ENCODE measurements around the gene KDM6A. TPM values are rescaled to one million over a fixed set of nuclear protein-coding genes. Genes with fewer than 3 reads are reported as not detected.
"Not testable (repeated sequence)": the region's sequence is repeated elsewhere in the genome, so short reads cannot be mapped to it uniquely, and the experiment has no call there.

Gene KDM6A
- total RNA-seq: 24.0 and 50.0 TPM in 2 replicates

- peak; percentile 84 for DNase-seq (ENCODE audit: low read depth)
These were observed at the start of gene KDM6A for GRCh38 chrX:44872821-44873414. Gene KDM6A, plus strand, starts transcription at chrX:44873188. Its CDS starts 364 bp downstream, at chrX:44873552.

DNA sequence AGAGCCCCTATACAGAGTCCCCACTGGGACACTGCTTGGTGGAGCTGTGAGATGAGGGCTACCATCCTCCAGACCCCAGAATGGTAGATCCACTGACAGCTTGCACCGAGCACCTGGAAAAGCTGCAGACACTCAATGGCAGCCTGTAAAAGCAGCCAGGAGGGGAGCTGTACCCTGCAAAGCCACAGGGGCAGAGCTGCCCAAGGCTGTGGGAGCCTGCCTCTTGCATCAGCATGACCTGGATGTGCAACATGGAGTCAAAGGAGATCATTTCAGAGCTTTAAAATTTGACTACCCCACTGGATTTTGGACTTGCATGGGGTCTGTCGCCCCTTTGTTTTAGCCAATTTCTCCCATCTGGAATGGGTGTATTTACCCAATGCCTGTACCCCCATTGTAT is 49.8 kb upstream of the KDM6A start:
- DNase-seq (ENCODE audit: low read depth): not testable (repeated sequence)

GRCh38 chrX:44828008-44828605 is 44.9 kb upstream of the KDM6A start:
- peak; percentile 69 for DNase-seq (ENCODE audit: low read depth)

- no peak for DNase-seq (ENCODE audit: low read depth)
These were observed 43.2 kb upstream of the KDM6A start for GRCh38 chrX:44829832-44830231.

DNA sequence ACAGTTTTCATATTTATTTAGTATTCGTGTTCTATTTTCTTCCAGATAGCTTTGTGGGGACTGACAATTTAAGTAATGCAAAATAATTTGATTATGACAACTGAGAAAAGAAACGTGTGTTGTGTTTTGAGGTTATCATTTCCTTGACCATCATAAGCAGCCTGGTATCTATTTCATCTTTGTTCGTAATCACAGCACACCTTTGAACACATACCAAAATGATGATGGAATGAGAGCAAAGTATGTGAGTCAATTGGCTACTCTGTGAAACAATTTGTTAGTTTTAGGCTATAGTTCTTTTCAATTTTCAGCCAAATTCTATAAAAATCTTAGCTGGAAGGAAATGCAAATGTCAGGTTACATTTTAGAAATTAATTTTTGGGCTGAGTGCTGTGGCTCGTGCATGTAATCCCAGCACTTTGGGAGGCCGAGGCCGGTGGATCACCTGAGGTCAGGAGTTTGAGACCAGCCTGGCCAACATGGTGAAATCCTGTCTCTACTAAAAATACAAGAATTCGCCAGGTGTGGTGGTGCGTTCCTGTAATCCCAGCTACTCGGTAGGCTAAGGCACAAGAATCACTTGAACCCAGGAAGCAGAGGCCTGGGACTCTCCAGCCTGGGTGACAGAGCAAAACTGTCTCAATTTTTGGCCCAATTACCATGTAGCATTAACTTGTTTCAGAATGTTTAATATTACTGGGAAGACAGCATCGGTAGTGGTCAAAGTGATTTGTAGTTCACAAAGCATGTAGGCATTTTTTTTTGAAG is 30.3 kb upstream of the KDM6A start:
- no peak for DNase-seq (ENCODE audit: low read depth)

GRCh38 chrX:44843318-44843702 is 29.7 kb upstream of the KDM6A start:
- DNase-seq (ENCODE audit: low read depth): no peak

DNA sequence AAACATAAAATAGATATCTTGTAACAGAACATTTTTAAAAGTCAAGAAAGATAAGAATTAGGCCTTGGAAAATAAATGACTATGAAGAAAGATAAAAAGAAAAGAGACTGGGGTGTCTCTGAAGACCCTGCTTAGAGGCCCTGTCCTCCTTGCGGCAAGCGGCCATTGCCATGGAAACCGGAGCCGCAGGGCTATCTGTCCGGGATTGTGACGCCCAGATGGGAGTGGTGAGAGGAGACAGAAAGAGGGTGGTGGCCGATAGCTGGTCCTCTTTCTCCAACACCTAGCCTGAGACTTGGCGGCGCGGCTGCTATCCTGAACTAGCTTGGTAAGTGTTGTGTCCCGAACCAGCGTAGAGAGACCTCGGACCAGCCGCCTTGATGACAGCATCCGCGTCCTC is 29.2 kb upstream of the KDM6A start, which contains the start of gene DUSP21:
Gene DUSP21, plus strand, starts transcription at position 269 of the 400 bp plus-strand sequence. Its CDS starts 112 bp downstream, at position 381.
- DNase-seq (ENCODE audit: low read depth): no peak

DNA sequence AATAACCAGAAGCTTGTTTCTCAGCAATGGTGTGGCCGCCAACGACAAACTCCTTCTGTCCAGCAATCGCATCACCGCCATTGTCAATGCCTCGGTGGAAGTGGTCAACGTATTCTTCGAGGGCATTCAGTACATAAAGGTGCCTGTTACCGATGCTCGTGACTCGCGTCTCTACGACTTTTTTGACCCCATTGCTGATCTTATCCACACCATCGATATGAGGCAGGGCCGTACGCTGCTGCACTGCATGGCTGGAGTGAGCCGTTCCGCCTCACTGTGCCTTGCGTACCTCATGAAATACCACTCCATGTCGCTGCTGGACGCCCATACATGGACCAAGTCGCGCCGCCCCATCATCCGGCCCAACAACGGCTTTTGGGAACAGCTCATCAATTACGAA is 28.8 kb upstream of the KDM6A start:
- no peak for DNase-seq (ENCODE audit: low read depth)

DNA sequence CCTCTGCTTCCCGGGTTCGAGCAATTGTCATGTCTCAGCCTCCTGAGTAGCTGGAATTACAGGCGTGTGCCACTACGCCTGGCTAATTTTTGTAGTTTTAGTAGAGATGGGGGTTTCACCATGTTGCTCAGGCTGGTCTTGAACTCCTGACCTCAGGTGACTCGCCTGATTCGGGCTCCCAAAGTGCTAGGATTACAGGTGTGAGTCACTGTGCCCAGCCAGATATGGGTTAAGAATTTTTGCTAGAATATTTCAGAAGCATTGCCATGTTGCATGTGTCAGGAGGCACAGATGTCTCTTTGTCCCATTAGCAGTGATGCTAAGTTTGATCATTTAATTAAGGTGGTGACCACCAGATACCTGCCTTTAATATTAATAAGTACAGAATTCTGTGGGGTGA is 22.1 kb upstream of the KDM6A start:
- not testable (repeated sequence) for DNase-seq (ENCODE audit: low read depth)

DNA sequence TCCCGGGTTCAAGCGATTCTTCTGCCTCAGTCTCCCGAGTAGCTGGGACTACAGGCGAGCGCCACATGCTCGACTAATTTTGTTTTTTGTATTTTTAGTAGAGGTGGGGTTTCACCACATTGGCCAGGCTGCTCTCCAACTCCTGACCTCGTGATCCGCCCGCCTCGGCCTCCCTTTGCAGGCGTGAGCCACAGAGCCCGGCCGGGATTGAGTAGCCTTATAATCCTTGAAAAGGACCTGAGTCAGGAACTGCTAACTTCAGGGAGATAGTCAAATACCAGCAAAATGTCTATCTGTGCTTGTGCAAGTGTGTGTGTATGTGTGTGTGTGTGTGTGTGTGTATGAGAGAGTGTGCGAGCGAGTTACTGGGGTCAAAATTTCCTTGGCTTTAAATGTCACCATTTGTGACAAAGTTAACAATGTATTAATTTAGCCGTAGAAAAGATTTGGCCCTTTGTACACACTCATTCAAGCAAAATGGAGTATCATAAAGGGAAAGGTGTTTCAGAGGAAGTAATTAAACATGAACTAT is 1.8 kb upstream of the KDM6A start:
- no peak for DNase-seq (ENCODE audit: low read depth)

GRCh38 chrX:44871931-44872820 is 812 bp upstream of the KDM6A start:
- DNase-seq (ENCODE audit: low read depth): no peak

- no peak for DNase-seq (ENCODE audit: low read depth)
These were observed 658 bp downstream of the KDM6A start for GRCh38 chrX:44873415-44874276.

- no peak for DNase-seq (ENCODE audit: low read depth)
These were observed 1.6 kb downstream of the KDM6A start for GRCh38 chrX:44874420-44875184.

GRCh38 chrX:44875185-44875489 is 2.1 kb downstream of the KDM6A start:
- DNase-seq (ENCODE audit: low read depth): no peak

- no peak for DNase-seq (ENCODE audit: low read depth)
These were observed 3.1 kb downstream of the KDM6A start for GRCh38 chrX:44876086-44876485.

- DNase-seq (ENCODE audit: low read depth): no peak
These were observed 3.8 kb downstream of the KDM6A start for GRCh38 chrX:44876767-44877166.

- DNase-seq (ENCODE audit: low read depth): no peak
These were observed 5.8 kb downstream of the KDM6A start for GRCh38 chrX:44878780-44879179.

- DNase-seq (ENCODE audit: low read depth): no peak
These were observed 8.6 kb downstream of the KDM6A start for GRCh38 chrX:44881549-44881948.

- DNase-seq (ENCODE audit: low read depth): no peak
These were observed 9.6 kb downstream of the KDM6A start for GRCh38 chrX:44882635-44883034.

GRCh38 chrX:44884944-44885343 is 12.0 kb downstream of the KDM6A start:
- no peak for DNase-seq (ENCODE audit: low read depth)
